Measurements from ENCODE around the gene CD300E. TPM values are rescaled to one million over a fixed set of nuclear protein-coding genes. Genes with fewer than 3 reads are reported as not detected.

The CD300E gene
- total and polyA plus RNA-seq, 12 donors = 0.07 to 4.9 (median 0.35) TPM

- no peak for TF ChIP-seq CTCF (IDR thresholded peaks at IDR 0.05)
- H3K9me3 ChIP-seq = peaks cover 0 to 5% (median 0%) of the 10 kb centered on the region in 11 donors
- ATAC-seq (peak in 1 of 8 donors; percentile 41), DNase-seq (no peak)
- H3K36me3 ChIP-seq = no peaks in the 10 kb centered on the region
- peaks cover 0 to 41% (median 26%) of the 10 kb centered on the region in 7 donors for H3K27me3 ChIP-seq
- H3K4me3 ChIP-seq = no peak within 1 kb of the TSS
- intact Hi-C loops (cut with DNase I) = no loop called here
- WGBS, 2 donors = 72 to 77% methylated on average over 14 of the region's 14 CpGs
- H3K4me1 ChIP-seq = peaks cover 0 to 10% (median 0%) of the 10 kb centered on the region in 9 donors
- no peak within 1 kb of the TSS for H3K27ac ChIP-seq
Measured at GRCh38 chr17:74592087-74592990, 31.2 kb downstream of the CD300E start, which contains the start of gene CD300LD. CD300LD (minus strand) TSS chr17:74592283; CDS start chr17:74592202, 81 bp downstream.

- WGBS, 2 donors = 68 to 70% methylated on average over 1 of the region's 1 CpG
Measured at GRCh38 chr17:74591503-74591902, 32.0 kb downstream of the CD300E start.

GRCh38 chr17:74585711-74586110 lies 37.8 kb downstream of the CD300E start:
- Histone ChIP-seq H3K4me1 (no peaks in the 10 kb centered on the region), H3K9me3 (peaks cover 0 to 16% (median 0%) of the 10 kb centered on the region in 11 donors), H3K27ac (no peak overlapping the region), H3K4me3 (no peak overlapping the region), H3K27me3 (peaks cover 0 to 26% (median 0%) of the 10 kb centered on the region in 7 donors), H3K36me3 (no peaks in the 10 kb centered on the region)
- DNase-seq (no peak), ATAC-seq (no peak)
- intact Hi-C loops (cut with DNase I) = loop anchor here in 1 of 10 donors (5.0 kb wide), 1 partner anchor 808 kb away; no protein-coding TSS in a partner anchor
- WGBS, 2 donors = 64 to 69% methylated on average over 5 of the region's 5 CpGs
- no peak for TF ChIP-seq CTCF (IDR thresholded peaks at IDR 0.05)

More at GRCh38 chr17:74591503-74591902, 32.0 kb downstream of the CD300E start:
- no peak for ATAC-seq
- Histone ChIP-seq H3K4me1 (peaks cover 0 to 10% (median 0%) of the 10 kb centered on the region in 9 donors), H3K27ac (no peak overlapping the region), H3K27me3 (peaks cover 0 to 36% (median 31%) of the 10 kb centered on the region in 7 donors), H3K9me3 (peaks cover 0 to 5% (median 0%) of the 10 kb centered on the region in 11 donors), H3K4me3 (no peak overlapping the region), H3K36me3 (no peaks in the 10 kb centered on the region)
- DNase-seq = no peak
- intact Hi-C loops (cut with DNase I) = no loop called here
- no peak for TF ChIP-seq CTCF (IDR thresholded peaks at IDR 0.05)

GRCh38 chr17:74584292-74585060 lies 39.1 kb downstream of the CD300E start:
- Histone ChIP-seq H3K27ac (no peak overlapping the region), H3K4me3 (no peak overlapping the region), H3K9me3 (peaks cover 0 to 16% (median 0%) of the 10 kb centered on the region in 11 donors), H3K36me3 (no peaks in the 10 kb centered on the region), H3K4me1 (no peaks in the 10 kb centered on the region), H3K27me3 (peaks cover 0 to 13% (median 0%) of the 10 kb centered on the region in 7 donors)
- ATAC-seq = no peak
- no peak for TF ChIP-seq CTCF (IDR thresholded peaks at IDR 0.05)
- DNase-seq = no peak
- intact Hi-C loops (cut with DNase I) = loop anchor here in 1 of 10 donors (5.0 kb wide), 1 partner anchor 807 kb away; no protein-coding TSS in a partner anchor
- 68 to 80% methylated on average over 14 of the region's 14 CpGs for WGBS, 2 donors

Data from heart right ventricle (tissue), 16 donors.